Ramos (cell line): Measurements from ENCODE around the gene PLEKHG4.

ENCODE experiments used
- in situ Hi-C: fragments of 300-500 bp; cut with MboI; formaldehyde crosslinking; loops from one replicate; pipeline ENCODE4 v1.14.3; 2022; ENCODE audit warnings: low sequenced_read_pairs; ENCODE audit not compliant: unreplicated experiment

PLEKHG4 gene

DNA sequence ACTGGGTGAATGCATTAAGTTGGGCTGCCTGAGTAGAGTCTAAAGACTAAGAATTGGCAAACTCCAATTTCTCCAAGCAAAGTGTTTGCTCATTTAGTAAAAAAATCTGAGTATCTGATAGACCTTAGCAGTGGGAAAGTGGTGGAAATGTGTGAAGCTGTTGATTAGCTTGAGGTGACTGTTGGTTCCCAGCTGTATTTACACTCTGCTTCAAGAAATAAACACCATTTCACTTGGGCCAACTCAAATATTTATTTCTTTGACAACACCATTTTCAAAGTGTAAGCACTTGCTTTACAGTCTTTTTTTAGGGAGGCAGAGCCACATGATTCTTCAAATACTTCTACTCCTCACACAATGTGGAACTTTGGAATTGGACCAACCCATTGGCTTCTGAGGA is 38.5 kb downstream of the PLEKHG4 start:
- in situ Hi-C loops, result no loop called here

DNA sequence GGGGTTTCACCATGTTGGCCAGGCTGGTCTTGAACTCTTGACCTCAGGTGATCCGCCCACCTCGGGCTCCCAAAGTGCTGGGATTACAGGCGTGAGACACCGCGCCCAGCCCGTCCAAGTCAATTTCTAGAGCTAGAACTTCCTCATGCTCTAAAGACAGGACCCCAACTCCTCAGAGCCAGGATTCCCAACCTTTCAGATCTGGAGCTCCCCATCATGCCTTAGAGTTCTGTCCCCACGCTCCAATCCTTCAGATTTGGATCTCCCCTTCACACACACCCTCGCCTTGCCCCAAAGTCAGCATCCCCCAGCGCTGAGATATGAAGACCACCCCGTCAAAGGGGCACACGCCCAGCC is 46.8 kb downstream of the PLEKHG4 start:
- in situ Hi-C loops, result no loop called here

DNA sequence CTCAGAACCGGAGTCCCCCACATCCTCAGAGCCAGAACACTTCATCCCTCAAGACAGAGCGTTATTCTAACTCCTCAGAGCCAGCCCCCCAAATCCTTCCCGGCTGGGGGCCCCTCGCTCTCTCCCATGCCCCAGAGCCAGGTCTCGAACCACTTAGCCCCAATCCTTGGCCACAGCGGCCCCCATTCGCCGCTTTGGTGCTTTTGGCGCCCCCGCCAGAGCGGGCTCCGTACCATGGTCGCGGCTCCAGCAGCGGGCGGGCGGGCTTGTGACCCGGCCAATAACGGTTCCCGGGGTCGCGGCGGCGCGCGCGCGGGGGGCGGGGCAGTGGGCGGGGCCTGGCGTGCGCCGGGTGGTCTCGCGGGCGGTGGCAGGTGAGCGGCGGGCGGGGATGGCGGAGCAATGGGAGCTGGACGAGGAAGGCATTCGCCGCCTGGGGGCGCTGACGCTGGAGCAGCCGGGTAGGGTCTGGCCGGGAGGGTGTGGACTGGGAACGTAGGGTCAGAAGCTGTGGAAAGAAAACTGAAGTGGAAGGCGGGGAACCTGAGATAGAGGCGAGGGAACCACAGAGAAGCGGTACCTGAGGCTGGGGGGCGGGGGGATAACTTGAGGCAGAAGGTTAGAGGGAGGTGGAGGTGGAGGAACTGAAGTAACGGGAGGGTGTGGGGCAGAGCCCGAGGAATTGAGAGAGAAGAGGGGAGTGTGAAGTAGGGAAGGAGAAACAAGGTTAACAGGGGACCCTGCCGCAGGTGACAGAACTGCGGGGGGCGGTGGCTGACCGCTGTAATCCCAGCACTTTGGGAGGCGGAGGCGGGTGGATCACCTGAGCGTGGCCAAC is 47.4 kb downstream of the PLEKHG4 start, which contains the start of the genes KCTD19 and LRRC36:
TSS of gene KCTD19 (minus strand) at position 270 of the 838 bp plus-strand sequence. CDS start at position 236, 34 bp downstream.
TSS of gene LRRC36 (plus strand) at position 344 of the 838 bp plus-strand sequence. CDS start at position 392, 48 bp downstream.
- in situ Hi-C loops, result no loop called here

GRCh38 chr16:67327743-67328142 is 48.4 kb downstream of the PLEKHG4 start:
- in situ Hi-C loops, result no loop called here

- in situ Hi-C loops, result no loop called here
Observed at GRCh38 chr16:67329901-67330300, 50.6 kb downstream of the PLEKHG4 start.

- in situ Hi-C loops, result no loop called here
Observed at GRCh38 chr16:67333315-67333714, 54.0 kb downstream of the PLEKHG4 start.

DNA sequence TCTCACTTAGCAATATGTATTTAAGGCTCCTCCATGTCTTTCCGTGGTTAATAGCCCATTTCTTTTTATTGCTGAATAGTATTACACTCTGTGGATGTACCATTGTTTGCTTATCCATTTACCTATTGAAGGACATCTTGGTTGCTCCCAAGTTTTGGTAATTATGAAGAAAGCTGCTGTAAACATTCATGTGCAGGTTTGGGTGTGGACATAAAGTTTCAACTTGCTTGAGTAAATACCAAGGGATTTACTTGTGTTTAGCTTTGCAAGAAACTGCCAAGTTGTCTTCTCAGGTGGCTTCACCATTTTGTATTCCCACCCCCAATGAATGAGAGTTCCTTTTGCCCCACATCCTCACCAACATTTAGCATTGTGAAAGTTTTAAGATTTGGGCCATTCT is 56.8 kb downstream of the PLEKHG4 start:
- in situ Hi-C loops, result no loop called here

DNA sequence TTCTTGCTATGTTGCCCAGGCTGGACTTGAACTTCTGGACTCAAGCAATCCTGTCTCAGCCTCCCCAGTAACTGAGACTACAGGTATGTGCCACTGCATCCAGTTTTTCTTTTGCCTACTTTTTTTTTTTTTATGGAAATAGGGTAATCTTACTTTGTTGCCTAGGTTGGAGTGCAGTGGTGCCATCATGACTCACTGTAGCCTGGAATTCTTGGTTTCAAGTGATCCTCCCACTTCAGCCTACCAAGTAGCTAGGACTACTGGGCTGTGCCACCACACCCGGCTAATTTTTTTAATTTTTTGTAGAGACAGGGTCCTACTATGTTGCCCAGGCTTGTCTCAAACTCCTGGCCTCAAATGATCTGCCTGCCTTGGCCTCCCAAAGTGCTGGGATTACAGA is 57.3 kb downstream of the PLEKHG4 start:
- in situ Hi-C loops, result no loop called here
